B cell (primary cell): ENCODE results near the gene BATF3. TPM values are rescaled to one million over a fixed set of nuclear protein-coding genes. Genes with fewer than 3 reads are reported as not detected.

Experiments
- ATAC-seq: fragments of 200-7000 bp; cut with Tn5 transposase; one replicate; pipeline ENCODE4 v1.10.0; 2021; ENCODE audit warnings: low read depth, mild to moderate bottlenecking, moderate number of reproducible peaks, moderate library complexity
- CTCF ChIA-PET: fragments of 350-600 bp; sonication (Branson Sonifier 250); formaldehyde crosslinking; loops from one replicate; lab custom pipeline; 2021; ENCODE audit warnings: antibody characterized with exemption, inconsistent platforms; lab: Charles Lee
- POLR2A ChIA-PET: fragments of 350-600 bp; sonication (Branson Sonifier 250); formaldehyde crosslinking; loops from one replicate; lab custom pipeline; 2021; ENCODE audit warnings: antibody characterized with exemption; lab: Charles Lee
- DNase-seq: peaks from one replicate; pipeline ENCODE4 v3.0.0; 2013
- H2AFZ ChIP-seq: 2 replicates; pipeline ENCODE4 v1.6.1; 2012; ENCODE audit warnings: mild to moderate bottlenecking, low read depth, low read length; ENCODE audit not compliant: insufficient read depth, poor library complexity, severe bottlenecking
- H3K27ac ChIP-seq, 2 donors: 1 replicate in 1 of 2; 2 replicates in 1 of 2; pipeline ENCODE4 v1.5.1; 2012 to 2013; ENCODE audit warnings: low read length in 2 of 2, mild to moderate bottlenecking in 2 of 2, moderate library complexity in 1 of 2
- H3K27me3 ChIP-seq, 4 experiments: fragments of 200-600 bp in 1 of 4; sonication (generic) in 1 of 4; replicated peaks in 1 of 4; 1 replicate in 2 of 4; 2 replicates in 2 of 4; pipeline versions ENCODE4 v1.6.1 to v1.7.0; 2013 to 2016; ENCODE audit warnings: low read length in 3 of 4, mild to moderate bottlenecking in 2 of 4, mixed read lengths in 1 of 4, moderate library complexity in 1 of 4; ENCODE audit not compliant: insufficient read depth in 4 of 4, control insufficient read depth in 3 of 4; ENCODE audit errors: control extremely low read depth in 1 of 4
- H3K36me3 ChIP-seq, 2 experiments: replicated peaks in 1 of 2; 1 replicate in 1 of 2; 2 replicates in 1 of 2; pipeline versions ENCODE4 v1.6.1 to v1.7.1; 2013; ENCODE audit warnings: low read length in 1 of 2; ENCODE audit not compliant: insufficient read depth in 2 of 2, control insufficient read depth in 1 of 2; ENCODE audit errors: control extremely low read depth in 1 of 2, extremely low read depth in 1 of 2
- H3K4me1 ChIP-seq, 2 donors: fragments of 200-600 bp in 1 of 2; sonication (generic) in 1 of 2; 1 replicate in 1 of 2; 2 replicates in 1 of 2; pipeline versions ENCODE4 v1.5.1 to v1.6.1; 2013 to 2017; ENCODE audit warnings: low read length in 2 of 2; ENCODE audit not compliant: control insufficient read depth in 2 of 2, insufficient read depth in 2 of 2
- H3K4me2 ChIP-seq: replicated peaks from 2 replicates; pipeline ENCODE3; 2012; ENCODE audit warnings: mild to moderate bottlenecking, low read depth, low read length; ENCODE audit not compliant: poor library complexity, severe bottlenecking
- H3K4me3 ChIP-seq, 5 experiments: fragments of 200-600 bp in 1 of 5; sonication (generic) in 1 of 5; 1 replicate in 3 of 5; 2 replicates in 2 of 5; pipeline versions ENCODE4 v1.5.1 to v1.7.0; 2011 to 2016; ENCODE audit warnings: low read length in 4 of 5, mild to moderate bottlenecking in 4 of 5, low read depth in 2 of 5, control low read depth in 1 of 5, moderate library complexity in 1 of 5; ENCODE audit not compliant: insufficient read depth in 1 of 5; ENCODE audit errors: control extremely low read depth in 1 of 5, extremely low read depth in 1 of 5
- H3K79me2 ChIP-seq: fragments of 200-600 bp; sonication (generic); one replicate; pipeline ENCODE4 v1.6.0; 2016; ENCODE audit warnings: low read length; ENCODE audit not compliant: control insufficient read depth, insufficient read depth
- H3K9ac ChIP-seq: fragments of 200-600 bp; sonication (generic); 2 replicates; pipeline ENCODE4 v1.6.1; 2017; ENCODE audit warnings: mild to moderate bottlenecking, low read length, moderate library complexity
- H3K9me3 ChIP-seq, 3 donors: one replicate each; pipeline versions ENCODE4 v1.6.1 to v1.7.1; 2013; ENCODE audit warnings: low read length in 2 of 3; ENCODE audit not compliant: control insufficient read depth in 2 of 3, insufficient read depth in 1 of 3; ENCODE audit errors: control extremely low read depth in 1 of 3
- H4K20me1 ChIP-seq: 2 replicates; pipeline ENCODE4 v1.6.0; 2012; ENCODE audit warnings: mild to moderate bottlenecking, low read length; ENCODE audit not compliant: insufficient read depth, control insufficient read depth, poor library complexity, severe bottlenecking
- H3K27ac Mint-ChIP-seq: one replicate; pipeline ENCODE4 v1.8.0; 2021; ENCODE audit warnings: mixed read lengths
- H3K27me3 Mint-ChIP-seq: one replicate; pipeline ENCODE4 v1.8.0; 2021; ENCODE audit warnings: mixed read lengths
- H3K4me1 Mint-ChIP-seq: one replicate; pipeline ENCODE4 v1.8.0; 2021; ENCODE audit warnings: mixed read lengths
- H3K4me3 Mint-ChIP-seq: one replicate; pipeline ENCODE4 v1.8.0; 2021; ENCODE audit warnings: mixed read lengths
- H3K9me3 Mint-ChIP-seq: one replicate; pipeline ENCODE4 v1.8.0; 2022; ENCODE audit warnings: mixed read lengths; ENCODE audit not compliant: insufficient read depth
- EZH2 ChIP-seq: IDR thresholded peaks from 2 replicates; pipeline ENCODE4 v1.6.1; 2012; ENCODE audit warnings: borderline replicate concordance, low read depth, mild to moderate bottlenecking, moderate library complexity, low read length; ENCODE audit not compliant: insufficient read depth, poor library complexity, severe bottlenecking
- WGBS: methylation state at CpG from one replicate; pipeline ENCODE4 v1.1.5; 2013; ENCODE audit warnings: missing lambda C conversion rate; ENCODE audit not compliant: insufficient coverage; 5-methylcytosine and 5-hydroxymethylcytosine counted together
- intact Hi-C: fragments of 100-400 bp; cut with micrococcal nuclease; formaldehyde crosslinking; loops from one replicate; pipeline ENCODE4 v1.10.0; 2022
- polyA plus RNA-seq: library from polyadenylated mRNA; depleted of rRNA; stranded (reverse); fragments of >200 nt; gene quantifications from 2 replicates; pipeline ENCODE4 v1.2.3, GENCODE V29; 2012
- total RNA-seq, 2 donors: library from RNA; stranded (reverse); fragments of 120-200 nt in 1 of 2; gene quantifications; 1 replicate in 1 of 2; 2 replicates in 1 of 2; pipeline versions ENCODE4 v1.2.3 to v1.2.4, GENCODE V29; 2013 to 2022
- TF ChIP-seq, protein P1 (sequence below): fragments of 200-600 bp; IDR thresholded peaks from one replicate; pipeline ENCODE4 v1.8.0; 2022; ENCODE audit warnings: antibody characterized with exemption, mild to moderate bottlenecking

Gene BATF3
- total and polyA plus RNA-seq, 2 donors (not counting 1 experiment from before 2014, with no cell fraction given), result 0.36 to 1.9 TPM

GRCh38 chr1:212718499-212718898 lies 18.9 kb upstream of the BATF3 start:
- no peak for DNase-seq

GRCh38 chr1:212716161-212716560 lies 16.5 kb upstream of the BATF3 start:
- CTCF ChIA-PET, result interaction anchor here (1.1 kb wide), 1 partner anchor 239 kb away, joined by 3 read pairs; no protein-coding TSS in a partner anchor

More at GRCh38 chr1:212718499-212718898, 18.9 kb upstream of the BATF3 start:
- Histone ChIP-seq H4K20me1 (no peaks in the 10 kb centered on the region), H2AFZ (no peak overlapping the region), H3K4me1 (no peaks in the 10 kb centered on the region), H3K9ac (no peak overlapping the region), H3K4me2 (no peak overlapping the region), H3K27ac (no peak overlapping the region), H3K4me3 (no peak overlapping the region), H3K27me3 (no peaks in the 10 kb centered on the region), H3K79me2 (no peaks in the 10 kb centered on the region), H3K9me3 (peaks cover 0 to 2% (median 0%) of the 10 kb centered on the region in 3 donors), H3K36me3 (no peaks in the 10 kb centered on the region)
- H3K4me1 Mint-ChIP-seq, result no peaks in the 10 kb centered on the region
- peaks cover 6% of the 10 kb centered on the region for H3K27me3 Mint-ChIP-seq
- intact Hi-C loops, result no loop called here
- no peaks in the 10 kb centered on the region for H3K9me3 Mint-ChIP-seq
- TF ChIP-seq EZH2, result no peak
- TF ChIP-seq, protein P1, sequence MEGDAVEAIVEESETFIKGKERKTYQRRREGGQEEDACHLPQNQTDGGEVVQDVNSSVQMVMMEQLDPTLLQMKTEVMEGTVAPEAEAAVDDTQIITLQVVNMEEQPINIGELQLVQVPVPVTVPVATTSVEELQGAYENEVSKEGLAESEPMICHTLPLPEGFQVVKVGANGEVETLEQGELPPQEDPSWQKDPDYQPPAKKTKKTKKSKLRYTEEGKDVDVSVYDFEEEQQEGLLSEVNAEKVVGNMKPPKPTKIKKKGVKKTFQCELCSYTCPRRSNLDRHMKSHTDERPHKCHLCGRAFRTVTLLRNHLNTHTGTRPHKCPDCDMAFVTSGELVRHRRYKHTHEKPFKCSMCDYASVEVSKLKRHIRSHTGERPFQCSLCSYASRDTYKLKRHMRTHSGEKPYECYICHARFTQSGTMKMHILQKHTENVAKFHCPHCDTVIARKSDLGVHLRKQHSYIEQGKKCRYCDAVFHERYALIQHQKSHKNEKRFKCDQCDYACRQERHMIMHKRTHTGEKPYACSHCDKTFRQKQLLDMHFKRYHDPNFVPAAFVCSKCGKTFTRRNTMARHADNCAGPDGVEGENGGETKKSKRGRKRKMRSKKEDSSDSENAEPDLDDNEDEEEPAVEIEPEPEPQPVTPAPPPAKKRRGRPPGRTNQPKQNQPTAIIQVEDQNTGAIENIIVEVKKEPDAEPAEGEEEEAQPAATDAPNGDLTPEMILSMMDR, result no peak
- ChIA-PET POLR2A (no interaction called here), CTCF (no interaction called here)
- no peak overlapping the region for H3K27ac Mint-ChIP-seq
- no peak for ATAC-seq
- 59% methylated on average over 2 of the region's 4 CpGs for WGBS
- H3K4me3 Mint-ChIP-seq, result no peak overlapping the region

More at GRCh38 chr1:212716161-212716560, 16.5 kb upstream of the BATF3 start:
- peaks cover 6% of the 10 kb centered on the region for H3K27me3 Mint-ChIP-seq
- ATAC-seq, result no peak
- Histone ChIP-seq H3K79me2 (no peaks in the 10 kb centered on the region), H3K4me2 (no peak overlapping the region), H2AFZ (no peak overlapping the region), H3K4me3 (no peak overlapping the region), H3K27ac (no peak overlapping the region), H3K4me1 (no peaks in the 10 kb centered on the region), H4K20me1 (no peaks in the 10 kb centered on the region), H3K36me3 (no peaks in the 10 kb centered on the region), H3K27me3 (no peaks in the 10 kb centered on the region), H3K9ac (no peak overlapping the region), H3K9me3 (peaks cover 0 to 2% (median 0%) of the 10 kb centered on the region in 3 donors)
- TF ChIP-seq EZH2, result no peak
- TF ChIP-seq, protein P1, result no peak
- no peaks in the 10 kb centered on the region for H3K9me3 Mint-ChIP-seq
- no peak overlapping the region for H3K4me3 Mint-ChIP-seq
- POLR2A ChIA-PET, result no interaction called here
- intact Hi-C loops, result no loop called here
- no peak for DNase-seq
- no CpG with 5 or more reads among the region's 1 CpG for WGBS
- no peaks in the 10 kb centered on the region for H3K4me1 Mint-ChIP-seq
- no peak overlapping the region for H3K27ac Mint-ChIP-seq
